ENCODE results near the gene AKAP3.

Gene AKAP3

GRCh38 chr12:4630262-4630661 is 18.6 kb downstream of the AKAP3 start:
- ChIA-PET POLR2A (ENCODE audit: low non-redundant PET) (no interaction called here), CTCF (interaction anchor here (0.7 kb wide), 1 partner anchor 26 kb away, joined by 3 read pairs; no protein-coding TSS in a partner anchor)
- no peak overlapping the region for H3K27ac ChIP-seq
- no peak for TF ChIP-seq CTCF (conservative IDR thresholded peaks at IDR 0.05; ENCODE audit: low read depth)
- DNase-seq (ENCODE audit: low spot score): no peak

GRCh38 chr12:4628406-4628805 is 20.4 kb downstream of the AKAP3 start:
- no peak for DNase-seq (ENCODE audit: low spot score)
- no peak overlapping the region for H3K27ac ChIP-seq
- CTCF ChIA-PET: no interaction called here
- POLR2A ChIA-PET (ENCODE audit: low non-redundant PET): no interaction called here
- no peak for TF ChIP-seq CTCF (conservative IDR thresholded peaks at IDR 0.05; ENCODE audit: low read depth)

GRCh38 chr12:4626543-4626942 is 22.3 kb downstream of the AKAP3 start:
- no peak for TF ChIP-seq CTCF (conservative IDR thresholded peaks at IDR 0.05; ENCODE audit: low read depth)
- no peak for DNase-seq (ENCODE audit: low spot score)
- H3K27ac ChIP-seq: no peak overlapping the region
- ChIA-PET POLR2A (ENCODE audit: low non-redundant PET) (no interaction called here), CTCF (no interaction called here)

- ChIA-PET POLR2A (ENCODE audit: low non-redundant PET) (no interaction called here), CTCF (interaction anchor here (0.8 kb wide), 1 partner anchor 24 kb away, joined by 3 read pairs; no protein-coding TSS in a partner anchor)
- DNase-seq (ENCODE audit: low spot score): no peak
- no peak overlapping the region for H3K27ac ChIP-seq
- TF ChIP-seq CTCF (conservative IDR thresholded peaks at IDR 0.05; ENCODE audit: low read depth): no peak
These were observed 27.3 kb downstream of the AKAP3 start for GRCh38 chr12:4621511-4621910.

GRCh38 chr12:4615667-4616066 is 33.2 kb downstream of the AKAP3 start:
- no peak for DNase-seq (ENCODE audit: low spot score)
- ChIA-PET CTCF (interaction anchor here (0.8 kb wide), 1 partner anchor 171 kb away, joined by 3 read pairs; no protein-coding TSS in a partner anchor), POLR2A (ENCODE audit: low non-redundant PET) (no interaction called here)
- H3K27ac ChIP-seq: no peak overlapping the region
- TF ChIP-seq CTCF (conservative IDR thresholded peaks at IDR 0.05; ENCODE audit: low read depth): no peak

- CTCF ChIA-PET: no interaction called here
- H3K27ac ChIP-seq: no peak overlapping the region
- TF ChIP-seq CTCF (conservative IDR thresholded peaks at IDR 0.05; ENCODE audit: low read depth): no peak
- DNase-seq (ENCODE audit: low spot score): no peak
- POLR2A ChIA-PET (ENCODE audit: low non-redundant PET): no interaction called here
These were observed 38.4 kb downstream of the AKAP3 start for GRCh38 chr12:4610481-4610880.

- no peak overlapping the region for H3K27ac ChIP-seq
- POLR2A ChIA-PET (ENCODE audit: low non-redundant PET): no interaction called here
- CTCF ChIA-PET: no interaction called here
- no peak for DNase-seq (ENCODE audit: low spot score)
- no peak for TF ChIP-seq CTCF (conservative IDR thresholded peaks at IDR 0.05; ENCODE audit: low read depth)
These were observed 39.8 kb downstream of the AKAP3 start for GRCh38 chr12:4609071-4609470.

Data from RWPE1 (cell line).